ENCODE measurements around the gene LYPD6B.

Gene LYPD6B

DNA sequence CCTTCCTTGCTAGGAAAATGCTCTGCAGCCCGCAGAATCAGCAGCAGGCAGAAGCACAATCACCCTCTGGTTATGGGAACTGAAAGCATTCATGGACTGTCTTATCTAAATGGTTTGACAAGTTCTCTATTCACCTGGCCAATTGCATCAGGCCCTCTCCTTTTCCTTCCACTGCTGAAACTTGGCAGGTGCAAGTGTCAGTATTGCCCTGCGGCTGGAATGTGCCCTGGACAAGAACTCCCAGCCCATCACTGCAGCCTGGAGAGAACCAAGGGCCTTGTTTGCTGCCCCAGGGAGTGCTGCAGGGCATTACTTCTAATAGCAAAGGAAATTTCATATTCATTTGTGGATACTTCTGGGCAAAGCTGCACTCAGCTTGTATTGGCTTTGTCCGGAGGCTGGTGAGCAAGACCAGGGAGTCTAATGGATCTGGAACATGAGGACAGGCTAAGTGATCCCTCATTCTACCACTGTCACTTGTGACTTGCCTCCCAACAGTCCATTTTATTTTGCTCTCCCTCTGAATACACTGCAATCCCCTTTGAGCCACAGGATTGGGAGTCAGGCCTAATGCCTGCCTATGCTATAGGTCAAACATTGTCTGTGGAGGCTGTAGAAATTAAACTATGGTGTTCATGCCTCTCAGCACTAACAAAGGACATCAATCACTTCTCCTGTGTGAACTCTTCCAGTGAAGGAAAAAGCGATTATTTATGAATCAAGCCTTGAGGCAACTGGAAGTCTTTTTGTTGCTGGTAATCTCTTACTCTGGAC lies 116.9 kb downstream of the LYPD6B start:
- H4K20me1 ChIP-seq (ENCODE audit: insufficient read depth), result no peaks in the 10 kb centered on the region
- H3K4me3 ChIP-seq (IDR thresholded peaks at IDR 0.05; ENCODE audit: insufficient read depth, low read depth, low read length), result no peak overlapping the region
- TF ChIP-seq, protein P1, sequence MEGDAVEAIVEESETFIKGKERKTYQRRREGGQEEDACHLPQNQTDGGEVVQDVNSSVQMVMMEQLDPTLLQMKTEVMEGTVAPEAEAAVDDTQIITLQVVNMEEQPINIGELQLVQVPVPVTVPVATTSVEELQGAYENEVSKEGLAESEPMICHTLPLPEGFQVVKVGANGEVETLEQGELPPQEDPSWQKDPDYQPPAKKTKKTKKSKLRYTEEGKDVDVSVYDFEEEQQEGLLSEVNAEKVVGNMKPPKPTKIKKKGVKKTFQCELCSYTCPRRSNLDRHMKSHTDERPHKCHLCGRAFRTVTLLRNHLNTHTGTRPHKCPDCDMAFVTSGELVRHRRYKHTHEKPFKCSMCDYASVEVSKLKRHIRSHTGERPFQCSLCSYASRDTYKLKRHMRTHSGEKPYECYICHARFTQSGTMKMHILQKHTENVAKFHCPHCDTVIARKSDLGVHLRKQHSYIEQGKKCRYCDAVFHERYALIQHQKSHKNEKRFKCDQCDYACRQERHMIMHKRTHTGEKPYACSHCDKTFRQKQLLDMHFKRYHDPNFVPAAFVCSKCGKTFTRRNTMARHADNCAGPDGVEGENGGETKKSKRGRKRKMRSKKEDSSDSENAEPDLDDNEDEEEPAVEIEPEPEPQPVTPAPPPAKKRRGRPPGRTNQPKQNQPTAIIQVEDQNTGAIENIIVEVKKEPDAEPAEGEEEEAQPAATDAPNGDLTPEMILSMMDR (conservative IDR thresholded peaks at IDR 0.05; ENCODE audit: low read depth, low read length), result no peak
- H3K4me1 ChIP-seq (ENCODE audit: low read depth, poor library complexity, severe bottlenecking), result peaks cover 4% of the 10 kb centered on the region
- H3K9ac ChIP-seq, result no peak overlapping the region
- H2AFZ ChIP-seq (ENCODE audit: low read depth), result no peak overlapping the region
- no peaks in the 10 kb centered on the region for H3K79me2 ChIP-seq (ENCODE audit: insufficient read depth, low read depth)
- no peaks in the 10 kb centered on the region for H3K27me3 ChIP-seq (ENCODE audit: insufficient read depth, low read depth)
- H3K4me2 ChIP-seq, result no peak overlapping the region
- no peaks in the 10 kb centered on the region for H3K36me3 ChIP-seq (ENCODE audit: insufficient read depth)
- no peak overlapping the region for H3K27ac ChIP-seq

DNA sequence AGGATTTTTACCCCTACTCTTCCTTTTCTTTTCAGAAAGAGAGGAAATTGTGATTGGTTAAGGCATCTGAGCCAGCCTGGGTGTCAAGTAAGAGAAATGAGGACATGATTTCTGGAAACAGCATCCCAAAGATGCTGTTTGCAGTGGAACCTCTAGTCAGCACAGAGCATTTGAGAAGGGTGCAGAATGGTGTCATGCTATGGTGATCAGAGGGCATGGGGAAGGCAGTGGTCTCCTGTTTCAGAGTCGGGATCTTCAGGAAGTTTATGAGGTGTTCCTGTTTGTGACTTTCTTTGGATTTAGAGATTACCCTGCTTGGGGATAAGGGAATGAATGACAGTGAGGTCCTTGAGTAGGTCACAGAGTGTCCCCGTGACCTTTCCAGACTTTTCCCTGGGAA lies 117.5 kb downstream of the LYPD6B start:
- Histone ChIP-seq H4K20me1 (ENCODE audit: insufficient read depth) (no peaks in the 10 kb centered on the region), H3K36me3 (ENCODE audit: insufficient read depth) (no peaks in the 10 kb centered on the region), H3K27me3 (ENCODE audit: insufficient read depth, low read depth) (no peaks in the 10 kb centered on the region), H3K4me3 (IDR thresholded peaks at IDR 0.05; ENCODE audit: insufficient read depth, low read depth, low read length) (no peak overlapping the region), H3K4me1 (ENCODE audit: low read depth, poor library complexity, severe bottlenecking) (peaks cover 9% of the 10 kb centered on the region), H3K27ac (no peak overlapping the region), H3K4me2 (no peak overlapping the region), H3K79me2 (ENCODE audit: insufficient read depth, low read depth) (no peaks in the 10 kb centered on the region), H3K9ac (no peak overlapping the region), H2AFZ (ENCODE audit: low read depth) (no peak overlapping the region)
- TF ChIP-seq, protein P1 (conservative IDR thresholded peaks at IDR 0.05; ENCODE audit: low read depth, low read length), result no peak

DNA sequence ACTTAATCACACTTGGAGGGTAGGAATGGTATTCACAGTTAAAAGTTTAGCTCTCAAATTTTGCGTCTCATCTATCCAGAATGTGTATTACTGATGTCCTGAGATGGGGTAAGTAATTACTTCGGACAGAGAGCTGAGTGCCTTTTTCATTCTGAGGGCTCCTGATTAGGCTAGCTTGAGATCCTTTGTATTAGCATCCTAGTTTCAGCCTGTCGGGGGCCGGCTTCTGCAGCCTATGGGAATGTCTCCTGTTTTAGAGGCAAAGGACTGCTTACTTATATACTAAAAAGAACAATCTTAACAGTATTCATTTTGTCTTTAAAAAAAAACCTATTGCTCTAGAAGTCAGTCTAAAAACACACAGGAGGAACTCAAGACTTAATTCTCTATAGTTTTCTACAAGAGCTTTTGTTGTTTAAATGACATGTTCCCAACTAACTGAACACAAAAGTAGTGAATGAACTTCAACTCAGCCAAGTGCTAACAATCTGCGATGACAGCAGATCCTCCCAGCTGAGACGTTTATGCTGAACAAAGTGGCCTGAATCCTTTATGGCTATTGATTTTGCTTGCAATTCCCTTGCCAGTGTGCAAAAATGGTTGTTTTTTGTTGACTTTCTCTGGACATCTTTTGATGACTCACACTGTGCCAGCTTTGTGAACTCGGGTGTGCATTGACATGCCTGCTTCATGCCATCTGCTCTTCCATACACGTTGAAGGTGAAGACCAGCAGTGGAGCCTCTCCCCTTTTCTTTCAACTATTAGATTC lies 118.7 kb downstream of the LYPD6B start:
- Histone ChIP-seq H3K4me3 (IDR thresholded peaks at IDR 0.05; ENCODE audit: insufficient read depth, low read depth, low read length) (no peak overlapping the region), H3K4me2 (no peak overlapping the region), H3K27me3 (ENCODE audit: insufficient read depth, low read depth) (no peaks in the 10 kb centered on the region), H3K27ac (no peak overlapping the region), H3K9ac (no peak overlapping the region), H2AFZ (ENCODE audit: low read depth) (no peak overlapping the region), H3K36me3 (ENCODE audit: insufficient read depth) (no peaks in the 10 kb centered on the region), H3K79me2 (ENCODE audit: insufficient read depth, low read depth) (no peaks in the 10 kb centered on the region), H3K4me1 (ENCODE audit: low read depth, poor library complexity, severe bottlenecking) (peaks cover 19% of the 10 kb centered on the region), H4K20me1 (ENCODE audit: insufficient read depth) (no peaks in the 10 kb centered on the region)
- TF ChIP-seq, protein P1 (conservative IDR thresholded peaks at IDR 0.05; ENCODE audit: low read depth, low read length), result no peak

DNA sequence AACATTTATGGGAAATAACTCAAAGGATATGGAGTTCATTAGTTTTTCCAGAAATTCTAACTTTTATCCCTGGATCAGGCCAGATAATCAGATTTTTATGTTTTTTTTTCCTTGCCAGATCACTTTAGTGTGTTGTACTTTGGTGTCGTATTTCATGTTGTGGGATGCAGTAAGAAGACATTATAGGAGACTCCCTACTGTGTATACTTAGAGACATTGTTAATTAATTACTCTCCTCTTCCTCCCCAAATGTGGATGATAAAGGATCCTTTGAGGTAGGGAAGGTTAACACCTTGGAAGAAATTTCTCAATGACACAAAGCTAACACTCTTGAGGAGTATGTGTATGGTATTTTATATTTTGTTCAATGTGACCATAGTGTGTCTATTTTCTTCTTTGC lies 120.5 kb downstream of the LYPD6B start:
- TF ChIP-seq, protein P1 (conservative IDR thresholded peaks at IDR 0.05; ENCODE audit: low read depth, low read length), result no peak
- H3K27me3 ChIP-seq (ENCODE audit: insufficient read depth, low read depth), result no peaks in the 10 kb centered on the region
- peaks cover 19% of the 10 kb centered on the region for H3K4me1 ChIP-seq (ENCODE audit: low read depth, poor library complexity, severe bottlenecking)
- no peak overlapping the region for H3K27ac ChIP-seq
- no peaks in the 10 kb centered on the region for H4K20me1 ChIP-seq (ENCODE audit: insufficient read depth)
- no peak overlapping the region for H3K9ac ChIP-seq
- no peaks in the 10 kb centered on the region for H3K79me2 ChIP-seq (ENCODE audit: insufficient read depth, low read depth)
- no peaks in the 10 kb centered on the region for H3K36me3 ChIP-seq (ENCODE audit: insufficient read depth)
- H3K4me2 ChIP-seq, result no peak overlapping the region
- H2AFZ ChIP-seq (ENCODE audit: low read depth), result no peak overlapping the region
- no peak overlapping the region for H3K4me3 ChIP-seq (IDR thresholded peaks at IDR 0.05; ENCODE audit: insufficient read depth, low read depth, low read length)

Data from KMS-11 (cell line).